Pancreas (tissue), 10 donors: ENCODE results near the gene NOTCH3. TPM values are rescaled to one million over a fixed set of nuclear protein-coding genes. Genes with fewer than 3 reads are reported as not detected.

Experiments
- ATAC-seq, 4 donors: fragments of 200-7000 bp; cut with Tn5 transposase; one replicate each; pipeline versions ENCODE4 v1.8.0 to v1.9.1; 2020; ENCODE audit warnings: mild to moderate bottlenecking in 4 of 4, moderate library complexity in 4 of 4
- DNase-seq, 6 donors: peaks; one replicate each; pipeline ENCODE4 v3.0.0-alpha.2; 2020
- FAIRE-seq: peaks from 2 replicates; lab custom pipeline; 2012; peaks lifted over from hg19 to GRCh38; lab: Jason Lieb, UNC
- H3K27ac ChIP-seq, 4 donors: fragments of 200-600 bp; sonication (generic); 1 replicate in 3 of 4; 2 replicates in 1 of 4; pipeline versions ENCODE4 v1.5.0 to v1.8.0; 2020
- H3K27me3 ChIP-seq, 4 donors: fragments of 200-600 bp; one replicate each; pipeline ENCODE4 v1.8.0; 2021
- H3K36me3 ChIP-seq, 3 donors: fragments of 200-600 bp; sonication (generic) in 1 of 3; one replicate each; pipeline versions ENCODE4 v1.5.0 to v1.8.0; 2020 to 2021
- H3K4me1 ChIP-seq, 3 donors: fragments of 200-600 bp; one replicate each; pipeline ENCODE4 v1.8.0; 2021
- H3K4me3 ChIP-seq, 4 donors: fragments of 200-600 bp; sonication (generic) in 2 of 4; one replicate each; pipeline versions ENCODE4 v1.5.0 to v1.8.0; 2020 to 2021
- H3K9me3 ChIP-seq, 4 donors: fragments of 200-600 bp; one replicate each; pipeline ENCODE4 v1.8.0; 2021
- CTCF ChIP-seq, 4 donors: fragments of 200-600 bp; sonication (generic) in 3 of 4; IDR thresholded peaks; one replicate each; pipeline versions ENCODE4 v1.5.0 to v1.8.0; 2021; ENCODE audit warnings: antibody characterized with exemption in 4 of 4
- WGBS, 2 donors: extraction: QIAGEN DNeasy Blood & Tissue Kit; methylation state at CpG; one replicate each; pipeline ENCODE4 v1.1.7; 2013; 5-methylcytosine and 5-hydroxymethylcytosine counted together
- intact Hi-C, 3 donors: fragments of 100-400 bp; cut with DNase I; formaldehyde crosslinking; loops; one replicate each; pipeline versions ENCODE4 v1.11.1 to v1.14.2; 2022
- polyA plus RNA-seq, 2 donors: library from polyadenylated mRNA; stranded (reverse); fragments of 200-250 nt; gene quantifications; one replicate each; pipeline ENCODE4 v1.2.3, GENCODE V29; 2013
- total RNA-seq, 6 donors: library from RNA; stranded (reverse); fragmentation: NEBNext Ultra II Directional in 4 of 6; extraction: Animal tissue kit (Norgen Biotek cat#: 25700) in 4 of 6; gene quantifications; one replicate each; pipeline versions ENCODE4 v1.2.1 to v1.2.4, GENCODE V29; 2021 to 2023
- donor health status: healthy with polysubstance abuse.
- donor health status: DM: no; HTN: no; CAD: no; lungs with moderate emphysema.
- donor health status: DM: no; HTN: no; CAD: no.
- donor health status: control.
- donor health status: control.
- donor health status: Bipolar disorder and iron deficiency.
- donor health status: DM: yes; HTN: yes; CAD: no.
- donor health status: DM: no; HTN: no; CAD: no.
- donor health status: DM: no; HTN: no; CAD: no.
- donor health status: DM: yes; HTN: yes; CAD: no.

NOTCH3 gene
- total and polyA plus RNA-seq, 8 donors: 7.3 to 29.4 (median 11.6) TPM

GRCh38 chr19:15155296-15155695 lies 45.5 kb downstream of the NOTCH3 start:
- no peak overlapping the region for H3K27ac ChIP-seq
- H3K9me3 ChIP-seq: no peaks in the 10 kb centered on the region
- no peak for TF ChIP-seq CTCF (IDR thresholded peaks at IDR 0.05)
- no peaks in the 10 kb centered on the region for H3K36me3 ChIP-seq
- no peaks in the 10 kb centered on the region for H3K27me3 ChIP-seq
- ATAC-seq (no peak), FAIRE-seq (no peak), DNase-seq (no peak)
- no peak overlapping the region for H3K4me3 ChIP-seq
- WGBS, 2 donors: 80 to 90% methylated on average over 5 of the region's 5 CpGs
- intact Hi-C loops: loop anchor here in 2 of 3 donors (5.0 to 10.0 kb wide), 2 partner anchors 68 to 70 kb away; partner anchors contain the start of gene OR1I1 (in 1 of the 2)
- no peaks in the 10 kb centered on the region for H3K4me1 ChIP-seq

- ATAC-seq (peak in 1 of 4 donors; percentile 42), DNase-seq (no peak), FAIRE-seq (no peak)
- peak in 1 of 4 donors; percentile 13 for TF ChIP-seq CTCF (IDR thresholded peaks at IDR 0.05)
- Histone ChIP-seq H3K9me3 (no peaks in the 10 kb centered on the region), H3K27ac (no peak overlapping the region), H3K36me3 (no peaks in the 10 kb centered on the region), H3K4me1 (no peaks in the 10 kb centered on the region), H3K4me3 (no peak overlapping the region), H3K27me3 (no peaks in the 10 kb centered on the region)
- WGBS, 2 donors: 99 to 100% methylated on average over 3 of the region's 3 CpGs
- intact Hi-C loops: loop anchor here in 1 of 3 donors (10.0 kb wide), 1 partner anchor 69 kb away; the partner anchor contains the start of gene OR1I1
These were observed 46.7 kb downstream of the NOTCH3 start for GRCh38 chr19:15154002-15154612.

- H3K4me1 ChIP-seq: no peaks in the 10 kb centered on the region
- H3K4me3 ChIP-seq: no peak overlapping the region
- intact Hi-C loops: loop anchor here in 2 of 3 donors (5.0 to 10.0 kb wide), 2 partner anchors 57 to 65 kb away; partner anchors contain the start of gene OR1I1 (in 1 of the 2)
- ATAC-seq (no peak), DNase-seq (no peak), FAIRE-seq (no peak)
- H3K36me3 ChIP-seq: no peaks in the 10 kb centered on the region
- WGBS, 2 donors: 63 to 74% methylated on average over 5 of the region's 5 CpGs
- TF ChIP-seq CTCF (IDR thresholded peaks at IDR 0.05): no peak
- no peaks in the 10 kb centered on the region for H3K27me3 ChIP-seq
- no peak overlapping the region for H3K27ac ChIP-seq
- H3K9me3 ChIP-seq: no peaks in the 10 kb centered on the region
These were observed 51.1 kb downstream of the NOTCH3 start for GRCh38 chr19:15149737-15150136.

- no peak for TF ChIP-seq CTCF (IDR thresholded peaks at IDR 0.05)
These were observed 53.7 kb downstream of the NOTCH3 start for GRCh38 chr19:15147090-15147489.

GRCh38 chr19:15144046-15144646 lies 56.6 kb downstream of the NOTCH3 start:
- Histone ChIP-seq H3K27me3 (no peaks in the 10 kb centered on the region), H3K4me1 (no peaks in the 10 kb centered on the region), H3K36me3 (no peaks in the 10 kb centered on the region), H3K27ac (no peak overlapping the region), H3K4me3 (no peak overlapping the region), H3K9me3 (no peaks in the 10 kb centered on the region)
- DNase-seq (no peak), ATAC-seq (no peak), FAIRE-seq (no peak)
- TF ChIP-seq CTCF (IDR thresholded peaks at IDR 0.05): no peak
- intact Hi-C loops: no loop called here
- 89 to 100% methylated on average over 1 of the region's 1 CpG for WGBS, 2 donors

More at GRCh38 chr19:15147090-15147489, 53.7 kb downstream of the NOTCH3 start:
- FAIRE-seq (no peak), DNase-seq (no peak), ATAC-seq (no peak)
- Histone ChIP-seq H3K27me3 (no peaks in the 10 kb centered on the region), H3K4me3 (no peak overlapping the region), H3K27ac (no peak overlapping the region), H3K9me3 (no peaks in the 10 kb centered on the region), H3K4me1 (no peaks in the 10 kb centered on the region), H3K36me3 (no peaks in the 10 kb centered on the region)
- 93 to 100% methylated on average over 1 of the region's 1 CpG for WGBS, 2 donors
- intact Hi-C loops: loop anchor here in 1 of 3 donors (5.0 kb wide), 1 partner anchor 55 kb away; no protein-coding TSS in a partner anchor
